OCI-LY7 (cell line): ENCODE data around the gene ENTPD1. TPM values are rescaled to one million over a fixed set of nuclear protein-coding genes. Genes with fewer than 3 reads are reported as not detected.

Source experiments
- BruUV-seq: library from RNA; stranded (reverse); fragments of 400-500 nt; replicated peaks from 2 replicates; lab custom pipeline; 2021; lab: Mats Ljungman, UMichigan
- CTCF ChIA-PET: fragments of 300-600 bp; sonication (Branson Sonifier 250); formaldehyde crosslinking; loops from one replicate; lab custom pipeline; 2022; ENCODE audit warnings: antibody characterized with exemption; ENCODE audit not compliant: unreplicated experiment; lab: Charles Lee
- POLR2A ChIA-PET: fragments of 300-600 bp; sonication (Branson Sonifier 250); formaldehyde crosslinking; loops from one replicate; lab custom pipeline; 2022; ENCODE audit warnings: antibody characterized with exemption; lab: Charles Lee
- DNase-seq: peaks from one replicate; pipeline ENCODE4 v3.0.0-alpha.2; 2015; ENCODE audit warnings: low spot score
- H2AFZ ChIP-seq: fragments of 200-600 bp; sonication (generic), shearing (Covaris generic); 2 replicates; pipeline ENCODE4 v1.6.1; 2014; ENCODE audit warnings: mild to moderate bottlenecking, antibody characterized with exemption, low read length, moderate library complexity
- H3K27ac ChIP-seq: fragments of 200-600 bp; sonication (generic); 2 replicates; pipeline ENCODE4 v1.5.1; 2014; ENCODE audit warnings: mixed run types, low read depth, mild to moderate bottlenecking, moderate library complexity, low read length, inconsistent platforms; ENCODE audit not compliant: poor library complexity, severe bottlenecking
- H3K36me3 ChIP-seq: fragments of 200-600 bp; sonication (generic); 2 replicates; pipeline ENCODE4 v1.6.1; 2014; ENCODE audit warnings: mild to moderate bottlenecking, antibody characterized with exemption, low read length, moderate library complexity, mixed read lengths; ENCODE audit not compliant: insufficient read depth
- H3K4me1 ChIP-seq: fragments of 200-600 bp; sonication (generic); 2 replicates; pipeline ENCODE4 v1.5.1; 2014; ENCODE audit warnings: mild to moderate bottlenecking, low read length; ENCODE audit not compliant: insufficient read depth, poor library complexity, severe bottlenecking
- H3K4me2 ChIP-seq: fragments of 200-600 bp; sonication (generic); 2 replicates; pipeline ENCODE4 v1.6.1; 2014; ENCODE audit warnings: mild to moderate bottlenecking, low read length
- H3K4me3 ChIP-seq: fragments of 200-600 bp; sonication (generic); 2 replicates; pipeline ENCODE4 v1.5.1; 2014; ENCODE audit warnings: mild to moderate bottlenecking, low read depth, low read length; ENCODE audit not compliant: poor library complexity, severe bottlenecking
- H3K79me2 ChIP-seq: fragments of 200-600 bp; sonication (generic); 2 replicates; pipeline ENCODE4 v1.6.1; 2016; ENCODE audit warnings: low read depth, mild to moderate bottlenecking, low read length, moderate library complexity, mixed read lengths; ENCODE audit not compliant: insufficient read depth
- H3K9me2 ChIP-seq: fragments of 200-600 bp; sonication (generic); 2 replicates; pipeline ENCODE4 v1.6.1; 2016; ENCODE audit warnings: mild to moderate bottlenecking, low read length, mixed read lengths; ENCODE audit not compliant: insufficient read depth
- H3K9me3 ChIP-seq: fragments of 200-600 bp; sonication (generic); 2 replicates; pipeline ENCODE4 v1.6.1; 2014; ENCODE audit warnings: mild to moderate bottlenecking, mixed run types, low read length, mixed read lengths
- H4K20me1 ChIP-seq: fragments of 200-600 bp; sonication (generic); 2 replicates; pipeline ENCODE4 v1.6.1; 2014; ENCODE audit warnings: mild to moderate bottlenecking, antibody characterized with exemption, low read length, moderate library complexity, mixed read lengths; ENCODE audit not compliant: insufficient read depth
- EZH2phosphoT487 ChIP-seq: fragments of 200-600 bp; sonication (generic); IDR thresholded peaks from 2 replicates; pipeline ENCODE4 v1.6.1; 2018; ENCODE audit warnings: low read depth, borderline replicate concordance, mild to moderate bottlenecking, mixed run types, antibody characterized with exemption, low read length, moderate library complexity, mixed read lengths
- intact Hi-C: fragments of 100-400 bp; cut with micrococcal nuclease; formaldehyde crosslinking; loops from one replicate; pipeline ENCODE4 v1.10.0; 2022; ENCODE audit not compliant: unreplicated experiment
- total RNA-seq, 2 experiments: library from RNA; depleted of rRNA in 1 of 2; stranded (reverse); fragments of >200 nt in 1 of 2; shearing (Covaris generic) in 1 of 2; gene quantifications; 2 replicates each; pipeline ENCODE4 v1.2.3, GENCODE V29; 2014 to 2022
- TF ChIP-seq, protein P1 (sequence below): fragments of 200-600 bp; sonication (generic); conservative IDR thresholded peaks from 2 replicates; pipeline ENCODE4 v1.5.1; 2014; ENCODE audit warnings: mild to moderate bottlenecking, antibody characterized with exemption, low read length, moderate library complexity, mixed read lengths

The ENTPD1 gene
- total RNA-seq, 2 experiments from 2014 or later, result 5.1 to 6.7 TPM

DNA sequence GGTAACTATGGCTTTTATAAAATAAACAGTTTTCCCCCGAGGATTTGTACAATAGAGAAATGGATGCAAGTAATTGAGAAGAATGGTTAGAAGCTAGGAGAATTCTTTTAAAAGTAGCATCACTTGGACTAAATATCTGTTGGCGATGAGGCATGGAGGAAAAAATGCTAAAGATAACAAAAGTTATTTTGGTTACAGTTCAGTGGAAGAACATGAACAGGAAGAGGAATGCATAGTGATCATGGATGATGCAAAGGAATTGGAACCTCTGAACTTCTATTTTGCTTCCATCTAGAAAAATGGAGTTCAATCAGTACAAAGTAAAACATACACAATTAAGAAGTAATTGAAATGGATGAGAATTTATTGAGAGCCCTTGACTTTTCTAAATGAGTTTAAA is 32.9 kb downstream of the ENTPD1 start:
- TF ChIP-seq, protein P1, sequence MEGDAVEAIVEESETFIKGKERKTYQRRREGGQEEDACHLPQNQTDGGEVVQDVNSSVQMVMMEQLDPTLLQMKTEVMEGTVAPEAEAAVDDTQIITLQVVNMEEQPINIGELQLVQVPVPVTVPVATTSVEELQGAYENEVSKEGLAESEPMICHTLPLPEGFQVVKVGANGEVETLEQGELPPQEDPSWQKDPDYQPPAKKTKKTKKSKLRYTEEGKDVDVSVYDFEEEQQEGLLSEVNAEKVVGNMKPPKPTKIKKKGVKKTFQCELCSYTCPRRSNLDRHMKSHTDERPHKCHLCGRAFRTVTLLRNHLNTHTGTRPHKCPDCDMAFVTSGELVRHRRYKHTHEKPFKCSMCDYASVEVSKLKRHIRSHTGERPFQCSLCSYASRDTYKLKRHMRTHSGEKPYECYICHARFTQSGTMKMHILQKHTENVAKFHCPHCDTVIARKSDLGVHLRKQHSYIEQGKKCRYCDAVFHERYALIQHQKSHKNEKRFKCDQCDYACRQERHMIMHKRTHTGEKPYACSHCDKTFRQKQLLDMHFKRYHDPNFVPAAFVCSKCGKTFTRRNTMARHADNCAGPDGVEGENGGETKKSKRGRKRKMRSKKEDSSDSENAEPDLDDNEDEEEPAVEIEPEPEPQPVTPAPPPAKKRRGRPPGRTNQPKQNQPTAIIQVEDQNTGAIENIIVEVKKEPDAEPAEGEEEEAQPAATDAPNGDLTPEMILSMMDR, result no peak
- TF ChIP-seq EZH2phosphoT487, result no peak
- H4K20me1 ChIP-seq, result no peaks in the 10 kb centered on the region
- no peak overlapping the region for H3K4me2 ChIP-seq
- DNase-seq, result no peak
- H3K36me3 ChIP-seq, result no peaks in the 10 kb centered on the region
- POLR2A ChIA-PET, result interaction anchor here (0.7 kb wide), 1 partner anchor 62 kb away, joined by 4 read pairs; no protein-coding TSS in a partner anchor
- no TSS peak for BruUV-seq
- intact Hi-C loops, result no loop called here
- CTCF ChIA-PET, result no interaction called here
- H3K4me3 ChIP-seq, result no peak overlapping the region
- H3K79me2 ChIP-seq, result no peaks in the 10 kb centered on the region
- H3K27ac ChIP-seq, result no peak overlapping the region
- H3K9me3 ChIP-seq, result no peaks in the 10 kb centered on the region
- H3K4me1 ChIP-seq, result peaks cover 16% of the 10 kb centered on the region
- H2AFZ ChIP-seq, result no peak overlapping the region
- H3K9me2 ChIP-seq, result no peaks in the 10 kb centered on the region

DNA sequence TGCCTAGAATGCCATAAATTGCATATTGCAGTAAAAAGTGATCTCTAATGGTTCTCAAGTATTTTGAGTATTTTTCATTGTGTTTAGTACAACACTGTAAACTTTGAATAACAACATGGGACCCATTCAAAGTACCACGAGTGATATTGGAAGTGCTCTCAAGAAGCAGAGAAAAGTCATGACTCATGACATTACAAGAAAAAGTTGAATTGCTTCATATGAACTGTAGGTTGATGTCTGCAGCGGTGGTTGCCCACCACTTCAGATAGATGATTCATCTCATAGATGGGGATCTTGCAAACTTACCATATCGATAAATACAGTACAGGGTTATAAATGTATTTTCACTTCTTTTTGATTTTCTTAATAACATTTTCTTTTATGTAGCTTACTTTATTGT is 33.9 kb downstream of the ENTPD1 start:
- no peaks in the 10 kb centered on the region for H3K9me3 ChIP-seq
- H3K4me1 ChIP-seq, result peaks cover 6% of the 10 kb centered on the region
- no peak overlapping the region for H3K4me2 ChIP-seq
- TF ChIP-seq, protein P1, result no peak
- no peak for TF ChIP-seq EZH2phosphoT487
- intact Hi-C loops, result no loop called here
- DNase-seq, result no peak
- ChIA-PET CTCF (no interaction called here), POLR2A (no interaction called here)
- no peak overlapping the region for H3K27ac ChIP-seq
- no peaks in the 10 kb centered on the region for H3K9me2 ChIP-seq
- no TSS peak for BruUV-seq
- no peak overlapping the region for H3K4me3 ChIP-seq
- no peaks in the 10 kb centered on the region for H3K36me3 ChIP-seq
- H4K20me1 ChIP-seq, result no peaks in the 10 kb centered on the region
- H3K79me2 ChIP-seq, result no peaks in the 10 kb centered on the region
- H2AFZ ChIP-seq, result no peak overlapping the region

DNA sequence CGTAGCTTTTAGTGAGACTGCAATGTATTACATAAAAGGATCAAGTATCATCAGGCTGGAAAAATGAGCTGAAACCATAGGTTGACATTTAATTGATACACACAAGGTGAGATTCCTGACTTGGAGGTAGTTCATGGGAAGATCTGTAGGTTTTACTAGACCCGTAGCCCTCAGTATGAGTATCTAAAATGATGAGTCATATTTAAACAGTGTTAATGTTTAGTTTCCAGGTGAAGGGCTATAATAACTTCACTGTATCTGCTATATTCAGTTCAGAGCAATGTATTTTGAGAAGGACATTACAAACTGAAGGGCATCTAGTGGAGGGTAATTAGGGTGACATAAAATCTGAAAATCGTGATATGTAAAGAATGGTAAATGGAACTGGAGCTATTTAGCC is 35.0 kb downstream of the ENTPD1 start:
- Histone ChIP-seq H3K79me2 (no peaks in the 10 kb centered on the region), H3K9me2 (no peaks in the 10 kb centered on the region), H2AFZ (no peak overlapping the region), H3K4me3 (no peak overlapping the region), H3K27ac (no peak overlapping the region), H3K9me3 (no peaks in the 10 kb centered on the region), H3K36me3 (no peaks in the 10 kb centered on the region), H4K20me1 (no peaks in the 10 kb centered on the region), H3K4me1 (no peaks in the 10 kb centered on the region), H3K4me2 (no peak overlapping the region)
- no peak for DNase-seq
- CTCF ChIA-PET, result no interaction called here
- BruUV-seq, result no TSS peak
- TF ChIP-seq, protein P1, result no peak
- no peak for TF ChIP-seq EZH2phosphoT487
- POLR2A ChIA-PET, result interaction anchor here (0.5 to 1.5 kb wide), 2 partner anchors 8 to 36 kb away, joined by 3 read pairs; no protein-coding TSS in a partner anchor
- intact Hi-C loops, result no loop called here
